ENCODE measurements around the gene CYP2D6.
"Not testable (repeated sequence)": the region's sequence is repeated elsewhere in the genome, so short reads cannot be mapped to it uniquely, and the experiment has no call there.

CYP2D6 gene

DNA sequence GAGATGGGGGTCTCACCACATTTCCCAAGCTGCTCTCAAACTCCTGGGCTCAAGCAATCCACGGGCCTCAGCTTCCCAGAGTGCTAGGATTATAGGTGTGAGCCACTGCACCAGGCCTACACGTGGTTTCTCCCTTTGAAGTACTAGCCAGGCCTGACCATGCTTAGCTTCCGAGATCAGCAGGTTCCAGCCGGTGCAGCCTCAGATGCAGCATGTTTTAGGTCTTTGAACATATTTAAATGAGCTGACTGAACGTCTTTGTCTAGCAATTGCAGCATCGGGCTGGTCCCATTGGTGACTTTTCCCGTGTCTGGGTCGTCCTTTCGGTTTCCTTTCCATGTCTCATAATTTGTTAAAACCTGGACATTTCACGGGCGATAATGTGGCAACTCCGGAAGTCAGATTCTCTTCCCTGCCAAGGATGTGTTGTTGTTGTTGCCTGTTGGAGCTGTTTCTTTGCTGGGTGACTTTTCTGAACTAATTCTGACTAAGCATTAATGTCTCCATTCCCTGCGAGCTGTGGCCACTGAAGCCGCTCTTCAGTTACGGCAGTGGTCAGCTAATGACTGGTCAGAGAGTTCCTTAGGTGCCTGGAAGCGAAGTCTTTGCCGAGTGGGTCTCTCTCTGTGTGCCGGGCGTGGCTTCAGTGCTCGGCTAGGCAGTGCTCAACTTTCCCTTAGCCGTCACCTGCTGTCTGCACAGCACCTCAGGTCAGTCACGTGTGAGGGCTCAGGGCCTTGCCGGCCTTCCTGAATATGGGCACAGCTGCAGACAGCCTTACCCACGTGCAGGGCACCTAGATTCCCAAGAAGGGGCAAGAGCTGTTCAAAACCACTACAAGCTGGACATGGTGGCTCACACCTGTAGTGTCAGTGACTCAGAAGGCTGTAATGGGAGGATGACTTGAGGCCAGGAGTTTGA is 3.8 kb upstream of the CYP2D6 start:
- no peak for DNase-seq (ENCODE audit: low read depth in 2 of 2, low spot score in 1 of 2)

DNA sequence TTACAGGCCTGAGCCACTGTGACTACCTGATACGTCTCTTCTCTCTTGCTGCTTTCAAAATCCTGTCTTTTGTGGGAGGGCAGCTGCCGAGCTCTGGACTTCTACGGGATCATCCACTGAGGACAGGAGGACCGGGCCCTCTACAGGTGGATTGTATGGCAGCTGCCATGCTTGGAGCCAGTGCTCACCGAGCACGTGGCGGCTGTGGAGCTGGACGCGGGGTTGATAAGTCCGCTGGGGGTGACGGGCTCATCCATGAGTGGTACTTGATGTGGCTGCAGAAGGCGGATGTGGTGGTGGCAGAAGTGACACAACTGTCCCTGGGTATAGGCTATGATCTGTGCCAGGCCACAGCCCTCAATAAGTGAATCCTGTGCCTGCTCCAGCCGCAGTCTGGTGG is 1.8 kb upstream of the CYP2D6 start:
- DNase-seq (ENCODE audit: low read depth in 2 of 2, low spot score in 1 of 2): no peak

DNA sequence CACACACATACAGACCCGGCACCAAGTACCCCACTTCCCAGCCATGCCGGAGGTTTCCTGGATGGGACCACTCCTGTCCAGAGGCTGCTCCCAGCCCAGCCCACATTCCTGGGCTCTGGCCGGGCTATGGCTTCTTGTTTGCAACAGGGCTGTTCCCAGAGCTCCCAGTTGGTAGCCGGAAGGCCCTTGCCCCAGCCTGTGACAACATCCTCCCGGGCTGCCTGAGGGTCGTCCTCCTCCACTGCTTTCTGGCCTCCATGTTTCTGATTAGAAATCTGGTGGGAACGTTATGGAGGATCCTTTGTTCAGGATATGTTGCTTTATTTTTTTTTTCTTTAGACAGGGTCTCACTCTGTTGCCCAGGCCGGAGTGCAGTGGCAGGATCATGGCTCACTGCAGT is 952 bp upstream of the CYP2D6 start:
- DNase-seq (ENCODE audit: low read depth in 2 of 2, low spot score in 1 of 2): no peak

- DNase-seq (ENCODE audit: low read depth in 2 of 2, low spot score in 1 of 2): not testable (repeated sequence)
Measured at GRCh38 chr22:42130182-42130581, 428 bp downstream of the CYP2D6 start.

- DNase-seq (ENCODE audit: low read depth in 2 of 2, low spot score in 1 of 2): not testable (repeated sequence)
Measured at GRCh38 chr22:42128776-42129694, 1.6 kb downstream of the CYP2D6 start.

- DNase-seq (ENCODE audit: low read depth in 2 of 2, low spot score in 1 of 2): not testable (repeated sequence)
Measured at GRCh38 chr22:42128007-42128406, 2.6 kb downstream of the CYP2D6 start.

DNA sequence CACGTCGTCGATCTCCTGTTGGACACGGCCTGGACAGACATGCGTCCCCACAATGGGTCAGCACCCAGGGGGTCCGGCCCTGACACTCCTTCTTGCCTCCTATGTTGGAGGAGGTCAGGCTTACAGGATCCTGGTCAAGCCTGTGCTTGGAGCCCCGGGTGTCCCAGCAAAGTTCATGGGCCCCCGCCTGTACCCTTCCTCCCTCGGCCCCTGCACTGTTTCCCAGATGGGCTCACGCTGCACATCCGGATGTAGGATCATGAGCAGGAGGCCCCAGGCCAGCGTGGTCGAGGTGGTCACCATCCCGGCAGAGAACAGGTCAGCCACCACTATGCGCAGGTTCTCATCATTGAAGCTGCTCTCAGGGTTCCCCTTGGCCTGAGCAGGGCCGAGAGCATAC is 3.0 kb downstream of the CYP2D6 start:
- no peak for DNase-seq (ENCODE audit: low read depth in 2 of 2, low spot score in 1 of 2)

GRCh38 chr22:42123529-42123928 is 7.1 kb downstream of the CYP2D6 start:
- not testable (repeated sequence) for DNase-seq (ENCODE audit: low read depth in 2 of 2, low spot score in 1 of 2)

GRCh38 chr22:42120231-42121021 is 10.2 kb downstream of the CYP2D6 start:
- peak in 1 of 2 donors; percentile 18 for DNase-seq (ENCODE audit: low read depth in 2 of 2, low spot score in 1 of 2)

- DNase-seq (ENCODE audit: low read depth in 2 of 2, low spot score in 1 of 2): no peak
Measured at GRCh38 chr22:42116848-42117424, 13.7 kb downstream of the CYP2D6 start.

DNA sequence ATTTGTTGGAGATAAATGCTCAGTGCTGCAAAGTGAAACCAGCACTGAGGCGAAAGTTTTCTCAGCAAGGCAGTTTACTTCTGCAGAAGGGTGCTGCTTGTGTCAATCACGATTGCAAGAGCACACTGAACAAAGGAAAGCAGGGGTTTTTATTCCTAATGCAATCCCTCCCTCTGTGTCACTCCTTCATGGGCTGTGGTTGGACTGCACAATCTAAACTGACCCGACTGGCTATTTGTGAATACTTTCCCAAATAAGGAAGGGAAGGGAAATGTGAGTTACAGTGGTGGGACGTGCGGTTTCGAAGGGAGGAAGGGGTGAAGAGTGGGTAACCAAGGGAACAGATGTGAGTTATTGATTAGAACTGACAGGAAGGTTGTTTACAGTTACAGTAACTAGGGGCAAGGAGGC is 15.2 kb downstream of the CYP2D6 start:
- DNase-seq (ENCODE audit: low read depth in 2 of 2, low spot score in 1 of 2): not testable (repeated sequence)

DNA sequence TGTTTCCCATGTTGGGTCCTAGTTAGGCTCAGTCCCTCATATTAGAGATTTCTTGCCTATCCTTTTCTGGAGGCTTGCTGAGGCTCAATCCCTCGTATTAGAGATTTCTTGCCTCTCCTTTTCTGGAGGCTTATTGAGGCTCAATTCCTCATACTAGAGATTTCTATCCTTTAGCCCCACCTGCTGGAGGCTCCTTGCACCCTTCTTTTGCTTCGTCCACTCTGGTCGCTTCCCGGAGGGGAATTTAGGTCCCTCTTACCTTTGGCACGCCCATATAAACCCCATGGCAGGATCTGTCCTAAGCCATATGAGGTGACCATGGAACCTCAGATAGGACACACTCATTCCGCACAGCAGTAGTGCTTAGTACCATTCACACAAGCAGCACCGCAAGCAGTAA is 15.9 kb downstream of the CYP2D6 start:
- no peak for DNase-seq (ENCODE audit: low read depth in 2 of 2, low spot score in 1 of 2)

DNA sequence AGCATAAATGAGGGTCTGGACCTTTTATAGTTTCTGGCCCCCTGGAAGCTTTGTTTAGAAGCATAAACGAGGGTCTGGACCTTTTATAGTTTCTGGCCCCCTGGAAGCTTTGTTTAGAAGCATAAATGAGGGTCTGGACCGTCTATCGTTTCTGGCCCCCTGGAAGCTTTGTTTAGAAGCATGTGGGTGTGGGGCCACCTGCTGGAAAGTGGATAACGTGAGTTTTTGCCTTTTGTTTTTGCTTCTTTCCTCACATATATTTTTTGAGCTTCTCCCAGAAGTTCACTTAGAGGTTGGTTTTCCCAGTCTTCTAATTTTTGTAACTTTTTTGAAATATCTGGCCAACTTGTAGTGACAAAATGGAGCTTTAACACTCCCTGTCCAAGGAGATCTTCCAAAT is 17.8 kb downstream of the CYP2D6 start:
- not testable (repeated sequence) for DNase-seq (ENCODE audit: low read depth in 2 of 2, low spot score in 1 of 2)

GRCh38 chr22:42111798-42112197 is 18.8 kb downstream of the CYP2D6 start:
- no peak for DNase-seq (ENCODE audit: low read depth in 2 of 2, low spot score in 1 of 2)

- DNase-seq (ENCODE audit: low read depth in 2 of 2, low spot score in 1 of 2): no peak
Measured at GRCh38 chr22:42108848-42109247, 21.8 kb downstream of the CYP2D6 start.

- DNase-seq (ENCODE audit: low read depth in 2 of 2, low spot score in 1 of 2): not testable (repeated sequence)
Measured at GRCh38 chr22:42104332-42104860, 26.2 kb downstream of the CYP2D6 start.

DNA sequence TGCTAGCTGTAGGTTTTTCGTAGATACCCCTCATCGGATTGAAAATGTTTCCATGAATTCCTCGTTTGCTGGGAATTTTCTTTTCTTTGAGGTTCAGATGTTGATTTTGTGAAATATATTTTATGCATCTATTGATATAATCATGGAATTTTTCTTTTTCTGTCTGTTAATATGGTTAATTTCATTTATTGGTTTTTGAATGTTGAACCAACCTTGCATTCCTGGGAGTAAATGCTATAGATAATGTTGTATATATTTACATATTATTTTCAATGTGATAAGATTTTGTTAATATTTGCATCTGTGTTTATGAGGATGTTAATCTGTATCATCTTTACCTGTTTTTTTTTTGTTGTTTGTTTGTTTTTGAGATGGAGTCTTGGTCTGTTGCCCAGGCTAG is 29.4 kb downstream of the CYP2D6 start:
- no peak for DNase-seq (ENCODE audit: low read depth in 2 of 2, low spot score in 1 of 2)

GRCh38 chr22:42091455-42091782 is 39.2 kb downstream of the CYP2D6 start:
- DNase-seq (ENCODE audit: low read depth in 2 of 2, low spot score in 1 of 2): no peak

DNA sequence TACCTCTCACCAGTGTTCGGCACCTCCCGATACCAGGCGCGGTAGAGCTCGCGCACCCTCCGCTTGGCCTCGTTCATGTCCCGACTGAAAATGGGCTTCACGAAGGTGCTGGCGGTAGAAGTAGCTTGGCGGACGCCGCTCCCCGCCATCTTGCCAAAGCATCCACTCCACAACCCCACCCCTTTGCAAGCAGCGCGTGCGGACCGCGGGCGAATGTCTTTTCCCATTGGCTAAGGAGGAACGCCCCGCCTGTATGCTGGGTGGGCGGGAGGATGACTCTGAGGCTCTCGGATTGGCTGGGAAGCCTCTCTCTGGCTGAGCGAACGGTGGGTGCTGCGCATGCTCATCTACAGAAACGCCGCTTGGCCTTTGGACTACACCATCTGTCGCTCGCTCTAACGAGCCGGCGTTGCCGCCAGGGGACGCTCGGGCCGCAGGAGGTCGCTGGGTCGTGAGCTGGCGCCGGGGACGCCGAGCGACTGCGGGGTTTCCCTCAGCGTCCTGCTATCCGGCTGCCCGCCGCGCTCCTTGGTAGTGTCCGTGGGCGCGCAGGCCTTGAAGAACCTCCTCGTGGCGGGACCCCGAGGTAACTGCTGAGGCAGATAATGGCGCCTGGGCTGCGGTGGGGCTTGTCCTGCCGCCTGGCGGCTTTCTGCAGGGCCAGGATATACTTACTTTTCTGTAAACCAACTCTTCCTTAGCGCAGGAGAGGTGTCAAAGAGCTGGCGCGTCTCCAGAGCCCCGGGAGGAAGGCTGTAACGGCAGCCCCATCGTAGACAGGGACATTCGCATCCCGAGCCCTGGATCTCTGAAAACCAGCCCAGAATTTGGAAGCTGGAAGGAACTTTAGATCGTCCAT is 39.8 kb downstream of the CYP2D6 start, which contains the start of gene NDUFA6:
TSS of gene NDUFA6 (minus strand) at position 177 of the 859 bp plus-strand sequence. CDS start at position 149, 28 bp downstream.
- DNase-seq (ENCODE audit: low read depth in 2 of 2, low spot score in 1 of 2): peak; percentile 97 to 98

Data from stimulated activated CD8-positive, alpha-beta memory T cell treated with anti-CD3 and anti-CD28 coated beads, Interleukin-4, amount 100 ng/mL, for 4 hours (primary cell).